SIG-M5 treated with dmso at 0.1 percent for 504 hours (cell line): Measurements from ENCODE around the gene MYRFL.
"Not testable (repeated sequence)": the region's sequence is repeated elsewhere in the genome, so short reads cannot be mapped to it uniquely, and the experiment has no call there.

Experiments used
- DNase-seq: peaks from one replicate; lab custom pipeline; 2025; ENCODE audit not compliant: unreplicated experiment; lab: John Stamatoyannopoulos, UW

The MYRFL gene

GRCh38 chr12:69824966-69825560 is at the start of gene MYRFL:
TSS of gene MYRFL (plus strand) at chr12:69825227. CDS start at chr12:69825518, 291 bp downstream.
- DNase-seq, result no peak

GRCh38 chr12:69779928-69780327 is 45.1 kb upstream of the MYRFL start:
- no peak for DNase-seq

GRCh38 chr12:69783365-69783764 is 41.7 kb upstream of the MYRFL start:
- DNase-seq, result no peak

- DNase-seq, result no peak
Measured at GRCh38 chr12:69789351-69789750, 35.7 kb upstream of the MYRFL start.

GRCh38 chr12:69792533-69792932 is 32.5 kb upstream of the MYRFL start:
- no peak for DNase-seq

- not testable (repeated sequence) for DNase-seq
Measured at GRCh38 chr12:69807101-69807897, 17.7 kb upstream of the MYRFL start.

GRCh38 chr12:69810870-69811498 is 14.0 kb upstream of the MYRFL start:
- DNase-seq, result no peak

- no peak for DNase-seq
Measured at GRCh38 chr12:69816082-69816481, 8.9 kb upstream of the MYRFL start.

- DNase-seq, result no peak
Measured at GRCh38 chr12:69821032-69821455, 4.0 kb upstream of the MYRFL start.

- no peak for DNase-seq
Measured at GRCh38 chr12:69821456-69822159, 3.4 kb upstream of the MYRFL start.

GRCh38 chr12:69822201-69822860 is 2.7 kb upstream of the MYRFL start:
- DNase-seq, result no peak

GRCh38 chr12:69824028-69824427 is 999 bp upstream of the MYRFL start:
- no peak for DNase-seq

- DNase-seq, result no peak
Measured at GRCh38 chr12:69828897-69829296, 3.9 kb downstream of the MYRFL start.

- DNase-seq, result no peak
Measured at GRCh38 chr12:69833696-69834095, 8.7 kb downstream of the MYRFL start.

- DNase-seq, result no peak
Measured at GRCh38 chr12:69834147-69834546, 9.1 kb downstream of the MYRFL start.

GRCh38 chr12:69834576-69834975 is 9.5 kb downstream of the MYRFL start:
- no peak for DNase-seq

- peak; percentile 18 for DNase-seq
Measured at GRCh38 chr12:69835081-69835480, 10.1 kb downstream of the MYRFL start.

- no peak for DNase-seq
Measured at GRCh38 chr12:69836015-69836414, 11.0 kb downstream of the MYRFL start.

- no peak for DNase-seq
Measured at GRCh38 chr12:69837191-69837590, 12.2 kb downstream of the MYRFL start.

- DNase-seq, result no peak
Measured at GRCh38 chr12:69837657-69838415, 12.8 kb downstream of the MYRFL start.
